Astrocyte of the spinal cord (primary cell): ENCODE results near the gene OS9.

Experiments used
- DNase-seq: peaks from one replicate; pipeline ENCODE4 v3.0.0; 2011; ENCODE audit warnings: low read depth, low spot score
- H3K4me3 ChIP-seq: 2 replicates; pipeline ENCODE4 v1.5.1; 2011; ENCODE audit warnings: low read depth, mild to moderate bottlenecking, low read length, moderate library complexity
- CTCF ChIP-seq: IDR thresholded peaks from 2 replicates; pipeline ENCODE4 v1.5.1; 2012; ENCODE audit warnings: low read depth, mild to moderate bottlenecking, low read length, inconsistent platforms
- in situ Hi-C: cut with HindIII; loops from 2 replicates; pipeline ENCODE4 v1.10.0; 2017; ENCODE audit warnings: low sequenced_read_pairs

Gene OS9

GRCh38 chr12:57751788-57752667 lies 58.1 kb downstream of the OS9 start, which contains the start of gene CDK4:
CDK4 (minus strand) TSS chr12:57752310; CDS start chr12:57751717, 593 bp downstream.
- peak within 1 kb of the TSS; percentile 94 for H3K4me3 ChIP-seq
- no peak for TF ChIP-seq CTCF
- DNase-seq: peak; percentile 100
- in situ Hi-C loops: no loop called here

- no peak for TF ChIP-seq CTCF
- peak overlapping the region; percentile 23 for H3K4me3 ChIP-seq
- DNase-seq: no peak
- in situ Hi-C loops: no loop called here
Measured at GRCh38 chr12:57752668-57753000, 58.7 kb downstream of the OS9 start.

DNA sequence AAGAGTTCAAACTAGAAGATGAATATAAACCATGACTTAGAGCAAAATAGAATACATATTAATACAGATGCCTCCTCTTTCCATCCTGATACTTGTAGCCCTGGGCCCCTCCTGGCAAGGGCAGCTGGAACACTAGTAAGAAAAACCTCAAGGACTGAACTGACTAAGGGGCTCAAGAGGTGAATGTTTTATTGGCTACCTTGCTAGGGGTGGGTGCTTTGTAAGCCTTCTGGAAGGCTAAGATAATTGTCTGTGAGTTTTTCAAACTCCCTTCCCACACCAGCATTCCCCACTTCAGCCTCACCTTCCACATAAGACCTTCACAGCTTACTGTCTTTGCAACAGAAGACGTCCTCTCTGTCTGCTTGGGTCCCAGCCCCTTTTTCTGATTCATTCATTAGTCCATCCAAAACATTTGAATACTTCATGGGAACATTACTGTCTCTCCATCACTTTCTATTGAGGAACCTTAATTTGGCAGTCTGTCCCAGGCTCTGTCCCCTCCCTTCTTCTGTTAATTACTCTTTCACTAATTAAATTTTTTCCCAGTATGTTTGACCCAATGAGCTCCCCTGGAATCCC lies 59.9 kb downstream of the OS9 start:
- no peak overlapping the region for H3K4me3 ChIP-seq
- DNase-seq: no peak
- in situ Hi-C loops: no loop called here
- no peak for TF ChIP-seq CTCF

DNA sequence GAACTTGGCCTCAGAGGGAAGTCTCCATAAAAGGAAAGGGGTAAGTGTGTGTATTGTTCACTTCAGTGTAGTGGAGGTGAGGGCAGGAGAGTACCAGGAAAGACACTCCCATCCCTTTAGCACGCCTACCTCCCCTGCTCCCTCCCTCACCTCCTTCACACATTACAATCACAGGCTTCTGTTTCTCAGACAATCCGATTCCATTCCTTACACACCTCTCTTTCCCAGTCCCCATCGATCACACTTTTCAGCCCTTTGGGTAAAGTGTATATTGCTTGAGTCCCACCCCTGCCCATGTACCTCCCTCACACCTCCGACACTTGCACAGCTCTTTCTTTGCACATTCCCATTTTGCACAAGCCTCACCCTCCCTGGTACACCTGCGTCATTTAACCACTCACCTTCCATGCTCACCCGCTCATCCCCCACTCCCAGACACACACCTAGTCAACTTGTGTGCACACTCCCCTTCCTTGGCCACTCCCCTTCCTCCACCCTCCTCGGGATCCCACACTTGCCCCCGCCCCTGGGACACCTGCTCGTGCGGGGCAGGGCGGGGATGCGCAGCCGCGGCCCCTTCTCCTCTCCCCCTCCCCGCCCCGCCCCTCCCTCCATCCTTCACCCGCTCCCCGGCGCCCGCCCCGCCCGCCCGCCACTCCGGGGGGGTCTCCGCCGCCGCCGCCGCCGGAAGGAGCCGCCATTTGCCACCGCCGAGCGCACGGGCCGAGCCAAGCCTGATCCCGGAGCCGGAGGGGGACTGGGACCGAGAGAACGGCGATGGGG lies 60.7 kb downstream of the OS9 start, which contains the start of gene MARCHF9:
MARCHF9 (plus strand) TSS at position 693 of the 783 bp plus-strand sequence. CDS start 426 bp downstream, outside the sequence.
- TF ChIP-seq CTCF: no peak
- in situ Hi-C loops: no loop called here
- peak within 1 kb of the TSS; percentile 46 for H3K4me3 ChIP-seq
- no peak for DNase-seq

DNA sequence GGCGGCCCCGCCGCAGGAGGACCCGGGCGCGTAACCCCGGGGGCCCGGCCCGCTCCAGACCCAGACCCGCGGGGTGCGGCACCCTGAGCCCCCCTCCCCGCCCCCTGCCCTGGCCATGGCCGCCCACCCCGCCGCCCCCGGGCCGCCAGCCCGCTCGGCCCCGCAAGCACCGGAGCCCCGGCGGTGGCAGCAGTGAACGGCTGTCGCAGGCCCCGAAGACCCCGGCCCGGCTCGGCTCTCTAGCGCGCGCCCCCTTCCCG lies 61.2 kb downstream of the OS9 start:
- H3K4me3 ChIP-seq: peak overlapping the region; percentile 46
- no peak for TF ChIP-seq CTCF
- in situ Hi-C loops: no loop called here

GRCh38 chr12:57755454-57756372 lies 61.8 kb downstream of the OS9 start:
- H3K4me3 ChIP-seq: peak overlapping the region; percentile 46
- no peak for DNase-seq
- TF ChIP-seq CTCF: no peak
- in situ Hi-C loops: no loop called here

More for the DNA sequence above, 61.2 kb downstream of the OS9 start:
- no peak for DNase-seq
